WTC11 (cell line): ENCODE data around the gene PIK3R6.

Source experiments
- ATF3 ChIP-seq: sonication (generic); formaldehyde crosslinking; conservative IDR thresholded peaks from 2 replicates; pipeline ENCODE4 v1.8.1; 2022; ENCODE audit warnings: mild to moderate bottlenecking, missing genetic modification reagents
- CREM ChIP-seq: sonication (generic); formaldehyde crosslinking; IDR thresholded peaks from 2 replicates; pipeline ENCODE4 v1.8.1; 2022; ENCODE audit warnings: mild to moderate bottlenecking, missing genetic modification reagents, moderate library complexity
- CTCF ChIP-seq: fragments of 200-600 bp; IDR thresholded peaks from 2 replicates; pipeline ENCODE4 v1.8.0; 2022; ENCODE audit warnings: antibody characterized with exemption
- ETV6 ChIP-seq: sonication (generic); formaldehyde crosslinking; IDR thresholded peaks from 2 replicates; pipeline ENCODE4 v1.8.1; 2022; ENCODE audit warnings: mild to moderate bottlenecking, missing genetic modification reagents
- FOXJ3 ChIP-seq: sonication (generic); formaldehyde crosslinking; IDR thresholded peaks from 2 replicates; pipeline ENCODE4 v1.9.0; 2021; ENCODE audit warnings: missing genetic modification reagents, mild to moderate bottlenecking, borderline replicate concordance
- IRF1 ChIP-seq: sonication (generic); formaldehyde crosslinking; IDR thresholded peaks from 2 replicates; pipeline ENCODE4 v1.8.0; 2023; ENCODE audit warnings: missing genetic modification reagents
- NR1H2 ChIP-seq: sonication (generic); formaldehyde crosslinking; IDR thresholded peaks from 2 replicates; pipeline ENCODE4 v1.9.0; 2021; ENCODE audit warnings: mild to moderate bottlenecking, moderate library complexity, missing genetic modification reagents
- NR2C2 ChIP-seq: sonication (generic); formaldehyde crosslinking; IDR thresholded peaks from 2 replicates; pipeline ENCODE4 v1.8.0; 2022; ENCODE audit warnings: mild to moderate bottlenecking, missing genetic modification reagents
- SMAD3 ChIP-seq: sonication (generic); formaldehyde crosslinking; IDR thresholded peaks from 2 replicates; pipeline ENCODE4 v1.8.0; 2022; ENCODE audit warnings: missing genetic modification reagents, mild to moderate bottlenecking, borderline replicate concordance

GRCh38 chr17:8754890-8755289, 112.6 kb downstream of the PIK3R6 start:
- TF ChIP-seq CTCF (no peak), ETV6 (CRISPR knock-in tag) (no peak), ATF3 (no peak), NR2C2 (CRISPR knock-in tag) (no peak), FOXJ3 (CRISPR knock-in tag) (no peak), IRF1 (CRISPR knock-in tag) (no peak), SMAD3 (no peak), CREM (CRISPR knock-in tag) (no peak), NR1H2 (CRISPR knock-in tag) (no peak)
